SJSA1 (cell line): ENCODE data around the gene FXYD2. TPM values are rescaled to one million over a fixed set of nuclear protein-coding genes. Genes with fewer than 3 reads are reported as not detected.

ENCODE experiments used
- DNase-seq, 2 experiments: peaks; one replicate each; pipeline ENCODE4 v3.0.0-alpha.2; 2015 to 2020; ENCODE audit warnings: low spot score in 2 of 2, low read depth in 1 of 2
- H3K27ac ChIP-seq: fragments of 250-450 bp; sonication (Bioruptor Pico); 2 replicates; pipeline ENCODE4 v1.5.1; 2020; ENCODE audit warnings: mild to moderate bottlenecking, moderate library complexity
- H3K27me3 ChIP-seq: fragments of 250-450 bp; sonication (Bioruptor Pico); replicated peaks from 2 replicates; pipeline ENCODE4 v1.5.1; 2020; ENCODE audit warnings: mild to moderate bottlenecking, moderate library complexity
- H3K36me3 ChIP-seq: fragments of 250-450 bp; sonication (Bioruptor Pico); 2 replicates; pipeline ENCODE4 v1.5.1; 2020; ENCODE audit warnings: mild to moderate bottlenecking
- H3K4me1 ChIP-seq: fragments of 250-450 bp; sonication (Bioruptor Pico); replicated peaks from 2 replicates; pipeline ENCODE4 v1.6.1; 2021; ENCODE audit warnings: mild to moderate bottlenecking
- H3K4me3 ChIP-seq: fragments of 250-450 bp; sonication (Bioruptor Pico); 2 replicates; pipeline ENCODE4 v1.5.1; 2020; ENCODE audit warnings: mild to moderate bottlenecking
- H3K9me3 ChIP-seq: fragments of 250-450 bp; sonication (Bioruptor Pico); replicated peaks from 2 replicates; pipeline ENCODE4 v1.5.1; 2020; ENCODE audit warnings: mild to moderate bottlenecking
- total RNA-seq: library from RNA; depleted of rRNA; stranded (reverse); fragments of >200 nt; shearing (Covaris generic); gene quantifications from 2 replicates; pipeline ENCODE4 v1.2.3, GENCODE V29; 2014

The FXYD2 gene
- total RNA-seq, 1 experiment from 2014 or later = not detected

DNA sequence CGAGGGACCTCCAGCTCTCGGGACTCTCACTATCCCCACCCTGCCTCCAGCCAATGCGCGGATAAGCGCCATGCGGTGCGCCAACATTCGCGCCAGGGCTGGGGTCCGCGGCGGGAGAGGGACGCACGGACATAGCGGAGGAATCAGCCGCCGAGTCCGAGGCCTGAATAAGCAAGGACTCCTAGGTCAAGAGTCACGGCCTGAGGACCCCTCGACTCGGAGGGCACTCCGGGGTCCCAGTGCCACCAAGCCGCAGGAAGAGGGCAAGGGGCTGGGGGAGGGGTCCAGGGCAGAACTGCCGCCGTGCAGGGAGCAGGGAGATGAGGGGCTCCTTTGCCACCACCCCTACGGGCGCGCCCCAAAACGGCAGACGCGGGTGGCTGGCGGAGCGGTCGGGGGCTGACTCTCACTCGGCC, 28.1 kb downstream of the FXYD2 start:
- Histone ChIP-seq H3K27me3 (peaks cover 10% of the 10 kb centered on the region; the same call in 1 of the 2 replicates), H3K27ac (no peak overlapping the region), H3K9me3 (no peaks in the 10 kb centered on the region), H3K4me1 (no peaks in the 10 kb centered on the region), H3K4me3 (no peak overlapping the region), H3K36me3 (no peaks in the 10 kb centered on the region)
- no peak for DNase-seq

DNA sequence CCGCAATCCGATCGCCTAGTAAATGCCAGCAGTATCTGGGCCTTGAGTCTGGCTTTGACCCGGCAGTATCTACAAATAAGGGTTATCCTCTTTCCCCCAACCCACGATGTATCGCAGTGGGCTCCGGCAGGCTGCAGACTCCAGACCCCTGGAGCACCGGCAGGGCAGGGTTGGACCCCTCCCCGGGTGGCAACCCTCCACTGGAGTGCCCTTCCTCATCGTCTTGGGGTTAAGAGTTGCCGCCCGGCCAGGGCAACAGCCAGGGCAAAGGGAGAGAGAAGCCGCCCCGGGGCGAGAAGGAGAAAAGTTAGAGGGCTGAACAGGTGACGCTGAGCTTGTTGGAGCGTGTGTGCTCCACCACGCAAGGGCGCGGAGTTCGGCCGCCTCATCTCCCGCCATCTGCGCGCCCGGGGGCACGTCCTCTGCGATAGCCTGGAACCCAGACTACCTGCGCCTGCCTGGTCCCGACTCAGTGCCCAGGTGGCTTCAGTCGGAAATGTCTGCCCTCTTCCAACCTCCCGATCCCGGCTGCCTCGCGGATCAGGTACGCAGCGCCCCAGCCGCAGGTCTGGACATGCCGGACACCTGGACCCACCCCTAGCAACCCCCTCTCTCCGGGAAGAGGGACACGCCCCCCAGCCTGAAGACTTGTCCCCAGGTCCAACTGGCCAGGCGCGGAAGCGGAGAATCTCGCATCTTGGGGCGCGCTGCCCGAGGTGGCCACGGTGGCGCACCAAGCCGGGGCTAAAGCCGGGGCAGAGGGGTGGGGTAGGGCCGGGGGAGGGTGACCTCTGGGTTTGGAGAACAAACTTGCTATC, 28.7 kb downstream of the FXYD2 start:
- no peak overlapping the region for H3K27ac ChIP-seq
- no peaks in the 10 kb centered on the region for H3K4me1 ChIP-seq
- H3K27me3 ChIP-seq = peaks cover 10% of the 10 kb centered on the region; the same call in 1 of the 2 replicates
- H3K36me3 ChIP-seq = no peaks in the 10 kb centered on the region
- no peak overlapping the region for H3K4me3 ChIP-seq
- no peaks in the 10 kb centered on the region for H3K9me3 ChIP-seq
- no peak for DNase-seq

DNA sequence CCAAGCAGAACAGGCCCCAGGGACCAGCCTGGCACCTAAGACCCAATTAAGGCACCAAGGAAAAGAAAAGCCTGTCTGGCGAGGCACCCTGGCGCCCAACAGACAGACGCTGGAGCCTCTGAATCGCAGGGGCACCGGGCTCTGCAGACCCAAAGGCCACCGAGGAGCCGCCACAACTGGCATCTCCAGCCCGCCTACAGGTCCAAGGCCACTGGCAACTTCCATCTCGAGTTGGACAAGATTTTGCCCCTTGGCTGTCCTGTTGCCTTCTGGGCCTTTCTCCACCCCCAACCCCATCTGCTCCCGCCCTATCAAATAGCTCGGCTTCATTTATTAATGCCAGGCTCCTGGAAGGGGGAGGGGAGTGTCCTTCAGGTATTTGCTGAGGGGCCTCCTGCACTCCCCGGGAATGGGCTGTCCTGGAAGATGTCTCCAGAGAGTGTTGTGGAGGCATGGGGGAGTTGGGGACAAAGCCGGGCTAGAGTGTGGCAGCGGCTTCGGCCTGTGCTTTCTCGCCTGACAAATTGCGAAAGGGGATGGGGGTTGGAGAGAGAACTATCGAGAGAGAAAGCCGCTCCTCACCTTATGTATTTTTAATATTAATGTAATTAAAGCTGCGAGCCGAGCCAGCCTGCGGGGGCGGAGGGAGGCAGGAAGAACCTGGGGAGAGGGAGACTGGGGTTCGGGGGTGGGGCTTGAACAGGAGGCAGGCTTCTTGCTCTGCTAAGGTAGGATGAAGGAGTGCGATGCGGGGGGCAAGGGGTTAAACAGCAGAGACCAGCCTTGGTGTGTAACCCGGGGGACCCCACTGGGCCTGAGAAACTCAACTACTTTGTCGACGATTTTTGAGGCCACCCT, 29.5 kb downstream of the FXYD2 start:
- no peak for DNase-seq
- H3K9me3 ChIP-seq = no peaks in the 10 kb centered on the region
- no peaks in the 10 kb centered on the region for H3K4me1 ChIP-seq
- H3K27me3 ChIP-seq = peaks cover 10% of the 10 kb centered on the region; the same call in 1 of the 2 replicates
- no peak overlapping the region for H3K27ac ChIP-seq
- no peaks in the 10 kb centered on the region for H3K36me3 ChIP-seq
- H3K4me3 ChIP-seq = no peak overlapping the region

DNA sequence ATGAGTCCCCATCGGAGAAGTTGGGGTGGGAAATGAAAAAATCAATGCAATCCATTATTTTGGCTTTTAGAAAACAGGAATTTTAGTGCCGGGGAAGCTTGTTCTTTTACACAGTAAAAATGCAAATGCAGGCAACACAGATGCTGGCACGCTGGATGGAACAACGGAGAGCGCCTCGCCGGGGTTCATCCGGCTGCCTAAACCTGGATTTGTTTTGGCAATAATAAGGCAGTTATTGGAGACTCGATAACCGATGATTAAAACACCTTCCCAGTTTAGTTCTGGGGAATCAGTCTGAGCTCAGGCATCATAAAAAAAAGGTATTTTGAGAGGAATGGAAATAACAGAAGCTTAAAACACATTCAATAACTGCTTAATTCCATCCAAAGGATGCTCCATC, 30.4 kb downstream of the FXYD2 start:
- H3K27me3 ChIP-seq = peaks cover 10% of the 10 kb centered on the region; the same call in 1 of the 2 replicates
- no peaks in the 10 kb centered on the region for H3K4me1 ChIP-seq
- H3K36me3 ChIP-seq = no peaks in the 10 kb centered on the region
- DNase-seq = no peak
- no peak overlapping the region for H3K27ac ChIP-seq
- H3K9me3 ChIP-seq = no peaks in the 10 kb centered on the region
- no peak overlapping the region for H3K4me3 ChIP-seq

DNA sequence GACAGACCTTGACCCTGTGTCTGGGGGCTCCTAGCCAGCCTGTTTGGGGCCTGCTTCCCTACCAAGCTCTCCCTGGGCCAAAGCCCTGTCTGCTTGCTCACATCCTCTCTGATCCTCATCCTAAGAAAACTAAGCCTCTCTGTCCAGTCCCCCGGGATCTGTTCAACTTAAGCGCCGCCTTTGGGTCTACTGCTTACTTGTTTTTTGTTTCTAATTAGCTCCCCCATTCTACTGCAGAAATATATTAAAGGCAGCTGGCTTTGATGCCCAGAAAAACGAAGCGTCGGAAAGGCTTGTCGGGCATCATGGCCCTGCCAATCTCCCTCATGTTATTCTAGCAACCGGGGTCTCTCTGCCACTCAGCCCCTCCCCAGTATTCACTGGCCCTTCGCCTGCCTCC, 31.0 kb downstream of the FXYD2 start:
- Histone ChIP-seq H3K27me3 (peaks cover 10% of the 10 kb centered on the region; the same call in 1 of the 2 replicates), H3K9me3 (no peaks in the 10 kb centered on the region), H3K4me1 (no peaks in the 10 kb centered on the region), H3K27ac (no peak overlapping the region), H3K36me3 (no peaks in the 10 kb centered on the region), H3K4me3 (no peak overlapping the region)
- DNase-seq = no peak

DNA sequence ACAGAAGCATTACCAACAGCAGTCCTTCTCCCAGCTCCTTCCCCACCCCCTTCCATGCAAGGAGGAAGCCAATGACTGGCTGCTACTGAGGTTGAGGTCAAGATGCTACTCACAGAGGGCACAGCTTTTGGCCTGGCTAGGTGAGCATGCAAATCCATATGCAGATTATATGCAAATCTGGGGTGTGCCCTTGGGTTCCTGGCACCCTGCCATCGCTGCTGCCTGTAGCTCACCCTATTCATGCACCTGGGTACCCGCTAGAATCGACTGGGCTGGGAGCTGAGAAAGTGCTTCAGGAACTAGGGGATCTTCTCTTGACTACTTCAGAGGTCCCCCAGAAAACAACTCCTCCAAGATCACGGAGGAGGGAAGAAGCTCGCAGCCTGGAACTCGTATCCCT, 31.6 kb downstream of the FXYD2 start:
- Histone ChIP-seq H3K36me3 (no peaks in the 10 kb centered on the region), H3K9me3 (no peaks in the 10 kb centered on the region), H3K4me3 (no peak overlapping the region), H3K27me3 (peaks cover 10% of the 10 kb centered on the region; the same call in 1 of the 2 replicates), H3K4me1 (no peaks in the 10 kb centered on the region), H3K27ac (no peak overlapping the region)
- no peak for DNase-seq

DNA sequence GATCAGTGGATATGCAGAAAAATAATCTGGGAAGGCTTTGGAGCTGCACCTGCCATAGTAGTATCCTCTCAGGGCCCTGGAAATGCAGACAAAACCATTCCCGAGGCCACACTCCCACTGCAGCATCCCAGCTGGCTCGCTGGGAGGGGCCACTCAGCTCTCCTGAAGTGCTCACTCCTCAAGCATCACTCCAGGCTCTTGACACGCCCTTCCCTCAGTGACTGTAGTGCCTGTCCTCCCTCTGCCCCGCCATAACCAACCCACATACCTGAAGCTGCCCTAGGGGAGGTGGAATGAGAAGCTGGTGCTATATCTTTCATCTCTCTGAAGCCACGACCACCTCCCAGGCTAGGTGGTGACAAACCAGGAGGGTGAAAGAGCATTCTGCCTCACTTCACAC, 32.3 kb downstream of the FXYD2 start:
- H3K4me3 ChIP-seq = no peak overlapping the region
- peaks cover 10% of the 10 kb centered on the region; the same call in 1 of the 2 replicates for H3K27me3 ChIP-seq
- no peaks in the 10 kb centered on the region for H3K36me3 ChIP-seq
- no peaks in the 10 kb centered on the region for H3K4me1 ChIP-seq
- H3K27ac ChIP-seq = no peak overlapping the region
- H3K9me3 ChIP-seq = no peaks in the 10 kb centered on the region
- DNase-seq = no peak

DNA sequence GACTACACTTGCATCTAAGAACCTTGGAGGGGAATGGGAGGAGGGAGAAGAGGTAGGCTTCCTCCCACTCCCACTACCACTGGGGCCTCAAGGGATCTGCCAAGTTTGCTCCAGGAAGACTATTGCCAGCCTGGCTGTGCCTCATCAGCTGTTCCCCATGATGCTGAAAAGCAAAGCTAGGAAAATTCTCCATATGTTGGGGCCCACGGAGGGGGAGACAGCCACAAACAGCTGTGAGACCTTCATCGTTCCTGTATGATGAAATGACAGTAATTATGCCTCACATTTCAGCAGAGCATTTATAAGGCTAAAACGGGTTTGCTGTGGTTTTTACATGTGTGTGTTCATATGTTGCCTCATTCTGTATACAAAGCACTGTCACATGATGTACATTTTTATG, 34.3 kb downstream of the FXYD2 start:
- Histone ChIP-seq H3K4me3 (no peak overlapping the region), H3K36me3 (no peaks in the 10 kb centered on the region), H3K4me1 (no peaks in the 10 kb centered on the region), H3K27ac (no peak overlapping the region), H3K27me3 (no peaks in the 10 kb centered on the region), H3K9me3 (no peaks in the 10 kb centered on the region)
- no peak for DNase-seq

DNA sequence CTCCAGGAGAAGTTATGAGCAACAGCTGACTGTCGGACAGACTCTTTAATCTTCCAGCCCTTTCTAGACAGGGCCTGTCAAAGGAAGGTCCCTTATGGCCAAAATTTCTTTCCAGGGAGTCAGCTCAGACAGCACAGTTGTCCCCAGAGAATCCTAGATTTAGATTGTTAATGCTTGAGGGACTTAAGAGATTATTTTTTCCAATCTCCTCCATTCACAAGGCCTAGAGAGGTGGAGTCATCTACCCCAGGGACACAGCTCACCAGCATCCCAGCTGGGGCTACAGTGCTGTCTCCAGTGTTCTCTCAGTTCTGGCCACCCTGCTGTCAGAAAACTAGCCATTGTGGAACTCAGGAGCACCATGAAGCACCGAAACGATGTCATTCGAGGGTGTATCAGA, 35.3 kb downstream of the FXYD2 start:
- Histone ChIP-seq H3K4me3 (no peak overlapping the region), H3K27me3 (no peaks in the 10 kb centered on the region), H3K9me3 (no peaks in the 10 kb centered on the region), H3K4me1 (no peaks in the 10 kb centered on the region), H3K36me3 (no peaks in the 10 kb centered on the region), H3K27ac (no peak overlapping the region)
- DNase-seq = no peak

DNA sequence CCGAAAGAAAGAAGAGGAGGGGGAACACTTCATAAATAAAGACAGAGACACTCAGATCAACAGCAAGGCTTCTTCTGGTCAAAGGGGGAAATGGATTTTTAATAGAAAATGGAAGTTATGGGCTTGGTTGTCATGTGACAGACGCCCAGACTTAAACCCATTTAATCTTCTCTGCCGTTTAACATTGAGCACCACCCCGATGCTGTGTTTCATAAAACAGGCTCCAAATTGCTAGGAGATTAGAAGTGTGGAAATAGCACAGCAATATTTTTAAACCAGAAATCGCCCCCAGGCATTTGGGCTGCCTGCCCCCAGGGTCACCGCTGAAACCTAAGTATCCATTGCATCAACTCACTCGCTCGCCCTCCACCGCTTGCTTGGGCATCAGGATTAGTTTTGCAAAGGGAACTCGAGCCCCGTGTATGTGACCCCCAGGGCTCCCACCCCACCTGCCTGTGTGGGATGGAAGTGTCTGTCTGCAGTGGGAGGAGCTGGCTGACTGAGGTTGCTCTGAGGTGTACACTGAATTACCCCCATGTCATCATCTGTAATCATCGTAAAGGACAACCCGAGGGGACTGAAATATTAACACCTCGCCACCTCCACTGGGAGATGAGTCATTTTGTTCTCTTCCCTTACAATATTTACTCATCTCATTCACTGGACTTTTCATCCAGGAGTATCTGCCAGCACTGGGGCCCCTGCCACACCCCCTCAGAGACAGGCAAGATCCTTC, 38.2 kb downstream of the FXYD2 start:
- Histone ChIP-seq H3K4me1 (no peaks in the 10 kb centered on the region), H3K27ac (no peak overlapping the region), H3K4me3 (no peak overlapping the region), H3K36me3 (no peaks in the 10 kb centered on the region), H3K27me3 (no peaks in the 10 kb centered on the region), H3K9me3 (no peaks in the 10 kb centered on the region)
- DNase-seq = no peak

DNA sequence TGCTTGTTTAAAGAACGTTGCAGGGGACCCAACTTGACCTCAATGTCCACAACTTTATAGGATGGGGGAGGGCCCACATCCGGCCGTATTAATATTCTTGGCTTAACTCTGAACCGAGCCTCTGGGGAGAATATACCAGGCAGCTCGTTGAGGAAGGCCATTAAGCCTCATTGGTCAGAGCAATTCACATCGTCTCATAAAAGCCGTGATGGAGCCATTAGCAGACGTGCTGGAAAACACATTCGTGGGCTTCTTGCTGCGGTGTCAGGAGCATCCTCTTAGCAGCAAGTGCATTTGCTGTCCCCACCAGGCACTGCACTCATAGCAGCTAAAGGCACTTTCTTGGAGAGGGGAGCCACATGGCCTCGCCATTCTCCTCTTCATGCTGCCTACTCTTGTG, 42.4 kb downstream of the FXYD2 start:
- Histone ChIP-seq H3K4me1 (no peaks in the 10 kb centered on the region), H3K27me3 (no peaks in the 10 kb centered on the region), H3K27ac (no peak overlapping the region), H3K9me3 (no peaks in the 10 kb centered on the region), H3K36me3 (no peaks in the 10 kb centered on the region), H3K4me3 (no peak overlapping the region)
- DNase-seq = no peak

DNA sequence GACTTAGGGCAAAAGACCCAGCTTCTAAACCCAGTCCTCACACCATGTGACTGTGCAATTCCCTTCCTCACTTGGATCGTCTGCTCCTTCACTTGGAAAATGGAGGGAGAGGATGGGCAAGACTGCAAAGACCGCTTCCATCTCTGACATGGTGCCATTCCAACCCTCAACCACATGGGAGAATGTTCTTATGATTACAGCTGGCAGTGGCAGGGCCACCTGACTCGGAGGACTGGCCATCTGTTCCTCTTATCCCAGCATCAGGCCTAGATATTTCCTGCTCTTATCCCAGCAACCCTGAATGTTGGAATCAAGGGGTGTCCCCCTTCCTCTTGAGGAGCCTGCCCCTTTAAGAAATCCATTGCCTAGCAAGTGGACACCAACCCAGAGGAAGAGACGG, 42.9 kb downstream of the FXYD2 start:
- H3K36me3 ChIP-seq = no peaks in the 10 kb centered on the region
- no peaks in the 10 kb centered on the region for H3K9me3 ChIP-seq
- no peaks in the 10 kb centered on the region for H3K27me3 ChIP-seq
- no peak for DNase-seq
- no peaks in the 10 kb centered on the region for H3K4me1 ChIP-seq
- no peak overlapping the region for H3K27ac ChIP-seq
- no peak overlapping the region for H3K4me3 ChIP-seq

DNA sequence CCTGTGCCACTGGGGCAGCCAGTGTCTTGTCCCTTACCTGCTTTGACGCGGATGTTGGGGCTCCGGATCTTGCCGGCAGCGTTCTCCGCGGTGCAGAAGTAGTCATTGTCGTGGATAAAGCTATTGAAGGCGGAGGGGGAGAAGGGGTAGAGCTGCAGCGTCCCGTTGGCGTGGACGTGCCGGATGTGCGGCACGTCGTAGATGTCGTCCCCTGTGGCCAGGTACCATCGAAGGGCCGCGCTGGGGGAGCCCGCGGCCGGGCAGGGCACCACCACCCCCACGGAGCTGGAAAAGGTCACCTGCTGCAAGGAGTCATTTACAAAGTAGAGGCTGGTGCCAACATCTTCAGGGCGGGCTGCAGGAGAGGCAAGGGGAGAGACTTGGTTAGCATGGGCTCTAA, 44.1 kb downstream of the FXYD2 start:
- Histone ChIP-seq H3K4me1 (no peaks in the 10 kb centered on the region), H3K9me3 (no peaks in the 10 kb centered on the region), H3K36me3 (no peaks in the 10 kb centered on the region), H3K27me3 (no peaks in the 10 kb centered on the region), H3K27ac (no peak overlapping the region), H3K4me3 (no peak overlapping the region)
- no peak for DNase-seq
